Lung (tissue), 12 donors: ENCODE data around the gene KCTD16. TPM values are rescaled to one million over a fixed set of nuclear protein-coding genes. Genes with fewer than 3 reads are reported as not detected.

ENCODE experiments used
- ATAC-seq: fragments of 200-7000 bp; cut with Tn5 transposase; one replicate; pipeline ENCODE4 v1.9.1; 2020; ENCODE audit warnings: moderate number of reproducible peaks; ENCODE audit not compliant: insufficient read depth, low FRiP score
- DNase-seq, 3 donors: peaks; one replicate each; pipeline ENCODE4 v3.0.0-alpha.2; 2013 to 2017
- H3K27ac ChIP-seq, 2 donors: one replicate each; pipeline ENCODE4 v1.5.1; 2013; ENCODE audit warnings: mild to moderate bottlenecking in 2 of 2, moderate library complexity in 2 of 2, control low read depth in 1 of 2, inconsistent platforms in 1 of 2, low read depth in 1 of 2, low read length in 1 of 2
- H3K27me3 ChIP-seq, 3 donors: one replicate each; pipeline ENCODE4 v1.5.1; 2013; ENCODE audit warnings: low read length in 2 of 3; ENCODE audit not compliant: control insufficient read depth in 3 of 3, insufficient read depth in 3 of 3
- H3K36me3 ChIP-seq, 4 donors: one replicate each; pipeline ENCODE4 v1.5.1; 2013; ENCODE audit warnings: low read length in 4 of 4, mild to moderate bottlenecking in 1 of 4, moderate library complexity in 1 of 4; ENCODE audit not compliant: control insufficient read depth in 4 of 4, insufficient read depth in 4 of 4
- H3K4me1 ChIP-seq, 5 donors: one replicate each; pipeline ENCODE4 v1.5.1; 2013; ENCODE audit warnings: low read length in 5 of 5, mild to moderate bottlenecking in 2 of 5, moderate library complexity in 1 of 5; ENCODE audit not compliant: control insufficient read depth in 5 of 5, insufficient read depth in 5 of 5
- H3K4me3 ChIP-seq: one replicate; pipeline ENCODE4 v1.5.1; 2013; ENCODE audit warnings: mild to moderate bottlenecking, control low read depth, moderate library complexity
- H3K9ac ChIP-seq, 2 donors: one replicate each; pipeline ENCODE4 v1.5.1; 2013; ENCODE audit warnings: low read length in 2 of 2, control low read depth in 1 of 2; ENCODE audit not compliant: insufficient read depth in 1 of 2
- H3K9me3 ChIP-seq, 4 donors: one replicate each; pipeline ENCODE4 v1.5.1; 2013; ENCODE audit warnings: low read length in 3 of 4, mild to moderate bottlenecking in 1 of 4, moderate library complexity in 1 of 4; ENCODE audit not compliant: control insufficient read depth in 4 of 4, insufficient read depth in 3 of 4
- WGBS, 2 donors: extraction: QIAGEN DNeasy Blood & Tissue Kit; methylation state at CpG; one replicate each; pipeline ENCODE4 v1.1.7; 2013; 5-methylcytosine and 5-hydroxymethylcytosine counted together
- polyA plus RNA-seq, 2 donors: library from polyadenylated mRNA; stranded (reverse); fragments of 200-250 nt; gene quantifications; one replicate each; pipeline ENCODE4 v1.2.1, GENCODE V29; 2013
- total RNA-seq, 2 donors: library from RNA; depleted of rRNA in 1 of 2; stranded (reverse); fragments of >200 nt in 1 of 2; gene quantifications; one replicate each; pipeline ENCODE4 v1.2.1, GENCODE V29; 2014 to 2021
- TF ChIP-seq, protein P1 (sequence below): IDR thresholded peaks from 2 replicates; pipeline ENCODE4 v1.5.1; 2012; ENCODE audit warnings: mild to moderate bottlenecking; ENCODE audit errors: control extremely low read depth, extremely low read depth
- donor health status: control.
- donor health status: control.
- donor health status: Bipolar disorder and iron deficiency.
- donor health status: healthy.
- donor health status: DM: yes; HTN: yes; CAD: no.

KCTD16 gene
- total and polyA plus RNA-seq, 4 donors, result 0.07 to 0.63 (median 0.27) TPM

DNA sequence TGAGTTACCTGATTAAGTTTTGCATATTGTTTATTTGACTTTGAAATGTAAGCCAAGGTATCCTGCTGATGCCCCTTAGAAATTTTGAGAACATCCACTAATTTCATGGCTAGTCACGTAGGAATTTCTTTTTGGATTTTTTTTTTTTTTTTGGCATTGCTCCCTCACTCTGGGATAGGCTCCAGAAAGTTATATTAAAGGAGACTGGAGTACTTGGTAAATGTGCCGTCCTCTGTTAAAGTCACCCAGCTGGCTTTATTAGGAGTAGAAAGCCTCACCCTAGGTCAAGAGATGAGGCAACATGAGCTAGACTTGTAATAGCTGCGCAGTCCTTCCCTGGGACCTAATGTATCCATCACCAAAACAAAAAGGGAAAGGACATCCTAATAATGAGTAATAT, 3.1 kb downstream of the KCTD16 start:
- Histone ChIP-seq H3K4me3 (no peak overlapping the region), H3K27ac (no peak overlapping the region), H3K36me3 (peaks cover 0 to 4% (median 0%) of the 10 kb centered on the region in 4 donors), H3K27me3 (no peaks in the 10 kb centered on the region), H3K4me1 (peaks cover 0 to 14% (median 4%) of the 10 kb centered on the region in 5 donors), H3K9me3 (no peaks in the 10 kb centered on the region), H3K9ac (no peak overlapping the region)
- WGBS, 2 donors, result 47 to 75% methylated on average over 3 of the region's 3 CpGs
- TF ChIP-seq, protein P1, sequence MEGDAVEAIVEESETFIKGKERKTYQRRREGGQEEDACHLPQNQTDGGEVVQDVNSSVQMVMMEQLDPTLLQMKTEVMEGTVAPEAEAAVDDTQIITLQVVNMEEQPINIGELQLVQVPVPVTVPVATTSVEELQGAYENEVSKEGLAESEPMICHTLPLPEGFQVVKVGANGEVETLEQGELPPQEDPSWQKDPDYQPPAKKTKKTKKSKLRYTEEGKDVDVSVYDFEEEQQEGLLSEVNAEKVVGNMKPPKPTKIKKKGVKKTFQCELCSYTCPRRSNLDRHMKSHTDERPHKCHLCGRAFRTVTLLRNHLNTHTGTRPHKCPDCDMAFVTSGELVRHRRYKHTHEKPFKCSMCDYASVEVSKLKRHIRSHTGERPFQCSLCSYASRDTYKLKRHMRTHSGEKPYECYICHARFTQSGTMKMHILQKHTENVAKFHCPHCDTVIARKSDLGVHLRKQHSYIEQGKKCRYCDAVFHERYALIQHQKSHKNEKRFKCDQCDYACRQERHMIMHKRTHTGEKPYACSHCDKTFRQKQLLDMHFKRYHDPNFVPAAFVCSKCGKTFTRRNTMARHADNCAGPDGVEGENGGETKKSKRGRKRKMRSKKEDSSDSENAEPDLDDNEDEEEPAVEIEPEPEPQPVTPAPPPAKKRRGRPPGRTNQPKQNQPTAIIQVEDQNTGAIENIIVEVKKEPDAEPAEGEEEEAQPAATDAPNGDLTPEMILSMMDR, result no peak
- DNase-seq (peak in 2 of 3 donors; percentile 63 to 72), ATAC-seq (no peak)

DNA sequence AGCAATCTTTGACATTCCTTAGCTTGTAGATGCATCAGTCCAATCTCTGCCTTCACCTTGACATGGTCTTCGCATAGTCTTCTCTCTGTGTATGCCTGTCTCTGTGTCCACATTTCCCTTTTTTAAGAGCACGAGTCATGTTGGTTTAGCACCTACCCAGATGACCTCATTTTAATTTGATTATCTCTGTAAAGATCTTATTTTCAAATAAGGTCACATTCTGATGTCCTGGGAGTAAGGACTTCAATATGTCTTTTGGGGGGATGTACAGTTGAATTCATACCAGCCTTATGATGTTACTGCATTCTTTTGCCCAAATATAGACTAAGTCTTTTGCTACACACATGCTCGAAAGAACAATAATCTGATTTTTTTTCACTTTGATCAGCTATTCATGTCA, 6.9 kb downstream of the KCTD16 start:
- peaks cover 0 to 2% (median 0%) of the 10 kb centered on the region in 5 donors for H3K4me1 ChIP-seq

DNA sequence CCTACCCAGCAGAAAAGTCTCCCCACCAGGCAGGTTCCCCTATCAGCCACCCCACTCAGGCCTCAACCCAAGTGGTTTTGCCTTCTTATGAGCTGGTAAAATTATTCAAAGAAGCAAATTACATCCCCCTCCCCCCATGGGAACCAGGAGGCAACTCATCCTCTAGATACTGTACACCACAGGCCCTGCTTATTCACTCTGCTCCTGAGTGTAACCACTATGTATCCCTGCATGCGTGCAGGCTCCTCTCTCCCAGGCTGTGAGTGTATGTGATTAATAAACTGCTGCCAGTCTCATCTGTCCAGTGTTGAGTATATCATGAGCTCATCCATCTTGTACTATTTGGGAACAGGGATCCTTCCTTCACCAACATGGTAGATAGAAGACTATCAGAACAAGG, 8.6 kb downstream of the KCTD16 start:
- TF ChIP-seq, protein P1, result no peak
- Histone ChIP-seq H3K4me3 (no peak overlapping the region), H3K9me3 (no peaks in the 10 kb centered on the region), H3K27me3 (no peaks in the 10 kb centered on the region), H3K36me3 (no peaks in the 10 kb centered on the region), H3K9ac (no peak overlapping the region), H3K27ac (no peak overlapping the region), H3K4me1 (no peaks in the 10 kb centered on the region)
- DNase-seq (no peak), ATAC-seq (no peak)
- WGBS, 2 donors, result 97 to 99% methylated on average over 1 of the region's 1 CpG

More for the DNA sequence above, 6.9 kb downstream of the KCTD16 start:
- TF ChIP-seq, protein P1, result no peak
- Histone ChIP-seq H3K4me3 (no peak overlapping the region), H3K36me3 (no peaks in the 10 kb centered on the region), H3K9me3 (no peaks in the 10 kb centered on the region), H3K27ac (no peak overlapping the region), H3K9ac (no peak overlapping the region), H3K27me3 (no peaks in the 10 kb centered on the region)
- WGBS, 2 donors, result 74 to 76% methylated on average over 3 of the region's 3 CpGs
- ATAC-seq (no peak), DNase-seq (no peak)
